Skin of body (tissue), 2 donors: ENCODE data around the gene ATP1B3. TPM values are rescaled to one million over a fixed set of nuclear protein-coding genes. Genes with fewer than 3 reads are reported as not detected.
A peak's percentile ranks its signal among the peaks of the same experiment; 100 is the strongest.
"Not testable (repeated sequence)": the region's sequence is repeated elsewhere in the genome, so short reads cannot be mapped to it uniquely, and the experiment has no call there.

Experiments
- DNase-seq: peaks from one replicate; lab custom pipeline; 2025; lab: John Stamatoyannopoulos, UW
- total RNA-seq: library from RNA; depleted of rRNA; stranded (reverse); fragments of >200 nt; gene quantifications from one replicate; pipeline ENCODE4 v1.2.3, GENCODE V29; 2014

ATP1B3 gene
- total RNA-seq = 69.3 TPM

DNA sequence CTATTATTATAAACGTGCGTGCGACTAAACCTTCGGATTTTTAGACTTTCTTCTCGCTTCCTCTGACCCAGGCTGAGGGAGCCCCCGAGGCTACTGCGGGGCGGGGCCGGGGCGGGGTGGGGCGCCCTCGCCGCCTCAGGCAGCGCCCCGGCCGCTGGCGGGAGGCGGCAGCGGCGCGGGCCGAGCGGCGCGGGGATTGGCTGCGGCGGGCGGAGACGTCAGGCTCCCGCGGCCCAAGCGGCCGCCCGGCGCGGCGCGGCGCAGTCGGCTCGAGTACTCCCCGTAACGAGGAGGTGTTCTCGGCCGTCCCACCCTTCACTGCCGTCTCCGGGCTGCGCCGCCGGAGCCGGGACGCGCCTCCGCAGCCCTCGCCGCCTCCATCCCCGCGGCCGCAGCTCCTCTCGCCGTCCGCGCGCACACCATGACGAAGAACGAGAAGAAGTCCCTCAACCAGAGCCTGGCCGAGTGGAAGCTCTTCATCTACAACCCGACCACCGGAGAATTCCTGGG, at the start of gene ATP1B3:
ATP1B3 (plus strand) TSS at position 263 of the 510 bp plus-strand sequence; CDS start at position 422, 159 bp downstream.
- DNase-seq = peak; percentile 66

DNA sequence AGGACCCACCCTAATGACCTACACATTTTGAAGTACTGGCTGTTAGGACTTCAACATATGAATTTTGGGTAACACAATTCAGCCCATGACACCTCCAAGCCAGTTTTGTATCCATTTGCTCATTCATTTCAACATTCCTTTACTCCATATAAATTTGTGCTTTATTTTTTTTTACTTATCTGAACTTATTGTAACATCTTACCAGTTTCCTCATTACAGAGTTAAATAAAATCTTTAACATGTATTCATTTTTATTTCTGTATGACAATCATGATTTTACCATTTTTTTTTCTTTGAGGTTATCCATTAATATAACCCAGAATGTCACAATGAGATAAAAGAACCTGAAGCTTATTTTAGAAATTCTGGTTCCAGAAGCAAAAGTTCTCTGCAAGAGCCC, 48.0 kb upstream of the ATP1B3 start:
- DNase-seq = no peak

GRCh38 chr3:141828890-141829289, 47.6 kb upstream of the ATP1B3 start:
- peak; percentile 7 for DNase-seq

DNA sequence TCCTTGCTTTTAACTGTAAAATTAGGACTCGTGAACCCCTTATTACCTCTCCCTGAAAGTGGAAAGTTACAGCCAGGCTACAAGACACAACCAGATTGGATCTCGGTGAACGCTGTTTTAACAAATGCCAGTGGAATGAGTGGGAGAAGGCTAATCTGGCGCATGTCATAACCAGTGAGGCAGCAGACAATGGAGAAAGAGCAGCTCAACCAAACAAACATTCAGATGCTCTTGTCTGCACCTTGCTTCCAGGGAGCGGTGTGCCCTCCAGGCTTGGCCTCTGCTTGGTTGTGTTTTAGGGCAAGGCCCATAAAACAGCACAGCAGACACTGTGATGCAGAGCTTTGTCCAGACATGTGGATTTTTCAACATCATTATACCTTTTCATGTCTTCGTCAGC, 45.9 kb upstream of the ATP1B3 start:
- DNase-seq = no peak

DNA sequence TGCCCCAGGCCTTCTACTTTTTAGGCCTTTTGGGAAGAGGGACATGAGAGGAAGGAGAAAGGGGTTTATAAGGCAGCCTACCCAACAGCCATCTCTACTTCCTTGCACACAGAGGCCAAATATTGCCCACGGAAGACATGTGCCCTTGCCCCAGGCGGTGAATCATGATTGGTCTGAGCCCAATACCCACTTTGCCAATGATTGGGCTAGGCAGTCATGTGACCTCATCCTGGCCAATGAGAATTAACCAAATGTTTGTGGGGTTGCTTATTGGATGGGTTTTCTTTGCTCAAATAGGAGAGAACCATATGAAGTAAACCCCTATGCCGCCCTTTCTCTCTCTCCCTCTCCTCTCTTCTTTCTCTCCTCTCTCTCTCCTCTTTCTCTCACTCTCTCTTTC, 42.2 kb upstream of the ATP1B3 start:
- DNase-seq = no peak

DNA sequence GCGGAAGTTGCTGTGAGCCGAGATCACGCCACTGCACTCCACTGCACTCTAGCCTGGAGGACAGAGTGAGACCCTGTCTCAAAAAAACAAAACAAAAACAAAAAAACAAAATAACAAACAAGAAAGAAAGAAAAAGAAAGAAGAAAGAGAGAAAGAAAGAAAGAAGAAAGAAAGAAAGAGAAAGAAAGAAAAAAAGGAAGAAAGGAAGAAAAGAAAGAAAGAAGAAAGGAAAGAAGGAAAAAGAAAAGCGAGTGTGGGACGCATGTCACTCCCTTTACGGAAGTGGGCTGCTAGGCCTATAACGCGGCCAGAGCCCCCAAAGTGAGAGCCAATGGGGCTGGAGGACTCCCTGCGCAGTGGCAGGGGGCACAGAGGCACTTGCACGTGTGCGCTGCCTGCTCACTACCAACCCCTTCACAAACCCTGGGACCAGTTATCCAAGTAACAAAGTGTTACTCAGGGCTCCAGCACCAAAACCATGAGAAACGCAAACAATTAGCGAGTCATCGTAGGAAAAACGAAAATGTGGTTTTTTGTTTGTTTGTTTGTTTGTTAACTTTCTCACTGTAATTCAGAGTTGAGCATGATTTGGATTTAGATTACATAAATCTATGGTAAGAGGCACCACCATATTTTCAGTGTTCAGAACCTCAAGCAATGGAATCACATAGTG, 40.8 kb upstream of the ATP1B3 start:
- DNase-seq = no peak

- DNase-seq = no peak
These were observed 37.1 kb upstream of the ATP1B3 start for GRCh38 chr3:141839389-141839788.

DNA sequence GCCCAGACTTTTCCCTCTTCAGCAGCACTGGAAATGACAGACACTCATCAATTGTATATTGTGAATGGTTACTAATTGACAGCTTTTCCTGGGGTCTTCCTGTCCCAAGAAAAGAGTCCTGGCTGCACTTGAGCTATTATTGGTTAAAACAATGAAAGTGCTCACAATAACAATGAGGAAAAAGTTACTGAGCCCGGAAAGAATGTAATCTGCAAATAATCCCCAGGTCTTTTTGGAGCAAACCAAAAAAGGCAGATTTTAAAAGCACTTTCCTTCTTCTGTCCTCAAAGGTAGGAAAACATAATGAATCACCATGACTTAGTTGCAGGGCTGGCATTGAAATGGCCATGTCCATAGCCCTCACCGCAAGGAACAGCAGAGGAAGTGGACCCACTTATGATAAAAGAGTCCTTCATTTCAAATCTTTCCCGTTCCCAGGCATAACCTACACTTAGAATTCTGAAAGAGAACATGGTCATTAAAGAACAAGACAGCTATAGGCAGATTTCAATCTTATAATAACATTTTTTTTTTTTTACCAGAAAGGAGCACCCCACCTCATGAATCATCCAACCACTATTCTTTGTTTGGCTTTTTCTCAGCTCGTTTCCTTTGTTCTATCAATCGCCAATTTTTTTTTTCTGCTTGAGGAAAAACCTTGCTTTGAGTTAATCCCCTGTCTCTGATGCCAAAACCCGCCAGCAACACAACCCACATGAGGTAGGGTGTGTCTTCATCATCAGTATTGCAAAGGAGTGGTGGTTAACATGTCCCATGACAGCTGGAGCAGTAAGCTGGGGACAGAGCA, 35.5 kb upstream of the ATP1B3 start:
- no peak for DNase-seq

GRCh38 chr3:141844108-141844507, 32.3 kb upstream of the ATP1B3 start:
- no peak for DNase-seq

GRCh38 chr3:141844812-141845211, 31.6 kb upstream of the ATP1B3 start:
- DNase-seq = no peak

DNA sequence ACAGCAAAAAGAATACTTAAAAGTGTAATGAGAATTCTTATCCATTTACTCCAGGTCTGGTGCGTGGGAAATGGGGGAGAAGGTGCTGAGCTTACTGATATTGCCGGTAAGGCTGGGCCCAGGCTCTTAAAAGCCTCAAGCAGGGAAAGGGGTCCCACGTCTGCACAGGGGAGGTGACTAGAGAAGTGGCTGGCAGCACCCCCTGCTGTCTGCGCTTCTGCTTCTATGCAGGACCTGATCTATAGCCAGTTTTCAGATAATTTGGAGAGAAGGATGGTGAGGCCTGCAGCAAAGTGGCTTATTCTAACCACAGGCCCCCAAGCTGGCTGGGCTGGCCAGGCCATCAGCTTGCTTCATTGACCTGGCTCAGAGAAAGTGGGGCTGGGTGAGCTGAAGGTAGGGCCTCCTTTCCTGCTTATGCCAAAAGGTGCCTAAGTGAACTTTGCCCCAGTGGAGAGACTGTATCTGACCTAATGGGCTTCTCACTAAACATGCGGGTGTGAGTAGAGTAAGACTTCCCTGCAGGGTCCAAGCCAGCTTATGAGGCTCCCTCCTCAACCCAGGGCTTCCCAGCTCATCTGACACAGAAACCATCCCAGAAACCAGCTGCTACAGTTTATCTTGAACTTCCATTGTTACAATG, 30.9 kb upstream of the ATP1B3 start:
- DNase-seq = no peak

DNA sequence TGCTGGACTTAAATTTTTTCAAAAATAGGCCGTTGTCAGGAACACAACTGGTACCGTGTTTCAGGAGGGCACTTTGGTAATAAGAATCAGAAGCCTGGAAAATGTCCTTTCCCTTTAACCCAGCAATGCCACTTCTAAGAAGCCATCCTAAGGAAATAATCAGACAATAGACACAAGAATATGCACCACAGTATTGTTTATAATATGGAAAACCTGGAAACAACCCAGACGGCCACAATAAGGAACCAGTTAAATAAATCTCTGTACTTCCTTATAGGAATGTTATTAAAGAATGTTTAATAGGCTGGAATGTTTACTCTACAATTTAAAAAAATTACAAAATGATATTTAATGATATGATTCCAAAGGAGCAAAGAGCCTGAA, 30.4 kb upstream of the ATP1B3 start:
- DNase-seq = no peak

- DNase-seq = not testable (repeated sequence)
These were observed 28.2 kb upstream of the ATP1B3 start for GRCh38 chr3:141848159-141848748.

- no peak for DNase-seq
These were observed 27.2 kb upstream of the ATP1B3 start for GRCh38 chr3:141849056-141849815.

- DNase-seq = no peak
These were observed 25.0 kb upstream of the ATP1B3 start for GRCh38 chr3:141851411-141851810.

- DNase-seq = no peak
These were observed 23.3 kb upstream of the ATP1B3 start for GRCh38 chr3:141853081-141853601.

- no peak for DNase-seq
These were observed 22.7 kb upstream of the ATP1B3 start for GRCh38 chr3:141853629-141854168.

- no peak for DNase-seq
These were observed 21.8 kb upstream of the ATP1B3 start for GRCh38 chr3:141854599-141854998.

DNA sequence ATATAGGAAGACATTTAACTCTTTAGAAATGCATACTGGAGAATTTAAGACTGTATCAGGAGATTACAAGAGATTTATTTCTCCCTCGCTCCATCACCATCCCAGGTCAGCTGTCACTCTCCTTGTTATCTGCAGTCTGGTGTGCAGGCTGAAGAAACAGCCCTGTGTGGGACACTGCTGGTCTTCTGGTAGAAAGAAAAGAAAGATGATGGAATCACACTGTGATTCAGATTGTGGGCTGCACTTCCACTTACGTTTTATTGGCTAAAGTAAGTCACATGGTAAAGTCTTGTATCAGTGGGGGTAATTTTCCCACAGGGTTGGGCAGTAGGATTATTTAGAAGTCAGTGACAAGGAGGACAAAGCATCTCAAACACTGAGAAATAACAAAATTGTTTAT, 18.1 kb upstream of the ATP1B3 start:
- no peak for DNase-seq

DNA sequence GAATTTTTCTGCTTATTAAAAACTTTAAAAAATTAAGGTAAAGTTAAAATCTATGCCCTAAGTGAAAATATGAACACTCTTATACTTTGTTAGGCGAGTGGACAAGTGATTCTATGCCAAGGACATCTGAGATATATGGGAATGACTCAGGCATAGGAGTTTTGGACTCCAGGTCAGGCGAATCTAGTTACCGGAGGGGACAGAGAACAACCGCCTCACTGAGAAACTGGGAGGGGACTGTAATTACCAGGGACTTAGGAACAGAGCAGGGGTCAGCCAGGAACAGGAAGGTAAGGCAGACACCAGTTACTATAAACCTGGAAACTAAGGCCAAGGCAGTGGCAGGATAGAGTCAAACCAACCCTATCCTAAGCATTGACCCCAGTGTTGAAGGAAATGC, 16.8 kb upstream of the ATP1B3 start:
- no peak for DNase-seq
